Hepatocyte (in vitro differentiated cells): ENCODE data around the gene MASP1. TPM values are rescaled to one million over a fixed set of nuclear protein-coding genes. Genes with fewer than 3 reads are reported as not detected.

Source experiments
- DNase-seq: peaks from one replicate; pipeline ENCODE4 v3.0.0-alpha.2; 2016; ENCODE audit warnings: low spot score
- H2AFZ ChIP-seq: fragments of 200-600 bp; sonication (generic); 2 replicates; pipeline ENCODE4 v1.6.0; 2016; ENCODE audit warnings: antibody characterized with exemption, mild to moderate bottlenecking
- H3K27ac ChIP-seq: fragments of 200-600 bp; sonication (generic); 2 replicates; pipeline ENCODE4 v1.5.1; 2016; ENCODE audit warnings: mild to moderate bottlenecking
- H3K27me3 ChIP-seq: fragments of 200-600 bp; sonication (generic); 2 replicates; pipeline ENCODE4 v1.6.1; 2016
- H3K36me3 ChIP-seq: fragments of 200-600 bp; sonication (generic); replicated peaks from 2 replicates; pipeline ENCODE4 v1.5.1; 2016; ENCODE audit warnings: low read depth; ENCODE audit not compliant: insufficient read depth
- H3K4me1 ChIP-seq: fragments of 200-600 bp; sonication (generic); 2 replicates; pipeline ENCODE4 v1.5.1; 2016; ENCODE audit warnings: mild to moderate bottlenecking, moderate library complexity; ENCODE audit not compliant: insufficient read depth
- H3K4me2 ChIP-seq: fragments of 200-600 bp; sonication (generic); 2 replicates; pipeline ENCODE4 v1.6.0; 2016
- H3K4me3 ChIP-seq: fragments of 200-600 bp; sonication (generic); 2 replicates; pipeline ENCODE4 v1.5.1; 2016; ENCODE audit warnings: mild to moderate bottlenecking
- H3K79me2 ChIP-seq: fragments of 200-600 bp; sonication (generic); 2 replicates; pipeline ENCODE4 v1.6.0; 2017; ENCODE audit warnings: mild to moderate bottlenecking
- H3K9me2 ChIP-seq: fragments of 200-600 bp; sonication (generic); replicated peaks from 2 replicates; pipeline ENCODE4 v1.6.0; 2017; ENCODE audit warnings: mild to moderate bottlenecking; ENCODE audit not compliant: insufficient read depth
- H3K9me3 ChIP-seq: fragments of 200-600 bp; sonication (generic); 2 replicates; pipeline ENCODE4 v1.5.1; 2016; ENCODE audit warnings: low read depth, mild to moderate bottlenecking
- H4K20me1 ChIP-seq: fragments of 200-600 bp; sonication (generic); 2 replicates; pipeline ENCODE4 v1.6.0; 2016; ENCODE audit warnings: mild to moderate bottlenecking; ENCODE audit not compliant: insufficient read depth, poor library complexity, severe bottlenecking
- EZH2 ChIP-seq: fragments of 200-600 bp; sonication (generic); IDR thresholded peaks from 2 replicates; pipeline ENCODE4 v1.6.1; 2016; ENCODE audit warnings: antibody characterized with exemption, mild to moderate bottlenecking, borderline replicate concordance
- EZH2phosphoT487 ChIP-seq: fragments of 200-600 bp; sonication (generic); IDR thresholded peaks from one replicate; pipeline ENCODE4 v1.6.1; 2018; ENCODE audit warnings: antibody characterized with exemption, mild to moderate bottlenecking, low read depth, moderate library complexity; ENCODE audit not compliant: unreplicated experiment, severe bottlenecking
- WGBS: methylation state at CpG from one replicate; pipeline ENCODE4 v1.1.6; 2016; ENCODE audit warnings: low lambda C conversion rate; ENCODE audit errors: missing lambda C conversion rate; 5-methylcytosine and 5-hydroxymethylcytosine counted together
- polyA plus RNA-seq: library from polyadenylated mRNA; unstranded; fragments of >200 nt; fragmentation: Nextera tagmentation; extraction: Ambion mirVana; gene quantifications from 2 replicates; pipeline ENCODE4 v1.2.1, GENCODE V29; 2016
- total RNA-seq: library from RNA; depleted of rRNA; stranded (reverse); fragments of >200 nt; gene quantifications from 2 replicates; pipeline ENCODE4 v1.2.3, GENCODE V29; 2014
- TF ChIP-seq, protein P1 (sequence below): fragments of 200-600 bp; sonication (generic); IDR thresholded peaks from 2 replicates; pipeline ENCODE4 v1.5.1; 2016; ENCODE audit warnings: antibody characterized with exemption, mild to moderate bottlenecking; ENCODE audit not compliant: poor library complexity

MASP1 gene
- total and polyA plus RNA-seq, 2 experiments from 2014 or later, result 23.3 to 29.0 TPM

DNA sequence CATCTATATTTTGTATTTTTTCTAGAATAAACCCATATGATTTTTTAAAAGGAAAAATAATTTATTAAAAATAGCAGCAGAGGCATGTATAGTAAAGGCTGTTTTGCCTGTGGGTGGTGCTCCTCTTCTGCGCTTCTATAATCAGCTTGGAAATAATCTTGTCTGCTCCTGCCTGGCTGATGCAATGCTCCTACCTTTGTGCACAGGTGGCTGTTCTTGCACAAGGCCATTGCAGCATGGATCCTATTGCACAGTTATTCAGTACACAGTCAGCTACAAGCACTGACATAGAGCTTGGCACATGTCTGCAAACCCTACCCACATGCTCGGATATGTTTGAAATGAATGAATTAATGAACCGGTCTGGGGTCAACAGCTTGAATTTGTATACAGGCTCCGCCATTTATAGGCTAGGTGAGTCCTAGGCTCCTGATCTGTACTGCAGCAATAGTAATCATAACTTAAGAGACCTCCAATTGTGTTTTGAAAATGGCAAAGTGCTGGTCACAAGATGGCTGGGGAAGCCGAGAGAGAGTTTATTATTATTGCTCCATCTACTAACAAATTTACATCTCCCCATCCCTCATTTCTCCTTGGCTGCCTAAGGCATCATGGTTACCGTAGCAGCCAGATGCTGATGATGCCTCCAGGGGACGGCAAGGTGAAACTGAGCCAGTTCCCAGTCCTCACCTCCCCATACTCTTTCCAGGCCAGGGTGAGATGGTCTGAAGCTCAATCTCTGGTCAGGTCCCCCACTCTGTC is 94.8 kb downstream of the MASP1 start:
- no peak overlapping the region for H3K4me3 ChIP-seq
- no peaks in the 10 kb centered on the region for H3K9me2 ChIP-seq
- no peak for TF ChIP-seq EZH2phosphoT487
- no peak for TF ChIP-seq EZH2
- 85% methylated on average over 7 of the region's 7 CpGs for WGBS
- H4K20me1 ChIP-seq, result no peaks in the 10 kb centered on the region
- no peak overlapping the region for H3K27ac ChIP-seq
- H3K36me3 ChIP-seq, result no peaks in the 10 kb centered on the region
- H3K4me2 ChIP-seq, result no peak overlapping the region
- H3K27me3 ChIP-seq, result no peaks in the 10 kb centered on the region
- H3K79me2 ChIP-seq, result no peaks in the 10 kb centered on the region
- H3K9me3 ChIP-seq, result no peaks in the 10 kb centered on the region
- DNase-seq, result no peak
- H2AFZ ChIP-seq, result no peak overlapping the region
- H3K4me1 ChIP-seq, result no peaks in the 10 kb centered on the region

DNA sequence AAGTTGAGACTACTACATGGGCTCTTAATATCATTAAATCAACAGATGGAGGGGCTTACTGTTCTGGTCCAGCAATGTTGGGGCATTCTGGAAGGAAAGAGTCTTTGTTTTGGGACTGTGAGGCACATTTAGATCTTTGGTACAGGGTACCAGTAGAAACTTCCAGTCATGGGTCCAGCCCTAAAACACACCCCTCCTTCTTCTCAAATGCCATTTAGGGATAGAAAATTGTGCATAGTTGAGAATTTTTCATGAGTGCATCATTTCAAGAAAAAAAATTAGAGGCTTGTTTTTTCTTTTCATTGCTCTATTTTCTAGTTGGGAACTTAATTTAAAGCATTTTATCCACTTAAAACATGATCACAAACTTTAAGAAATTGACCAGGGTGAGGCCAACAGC is 98.4 kb downstream of the MASP1 start:
- Histone ChIP-seq H3K4me2 (no peak overlapping the region), H3K9me2 (no peaks in the 10 kb centered on the region), H2AFZ (no peak overlapping the region), H3K9me3 (no peaks in the 10 kb centered on the region), H4K20me1 (no peaks in the 10 kb centered on the region), H3K27ac (no peak overlapping the region), H3K4me3 (no peak overlapping the region), H3K4me1 (no peaks in the 10 kb centered on the region), H3K79me2 (no peaks in the 10 kb centered on the region), H3K27me3 (no peaks in the 10 kb centered on the region), H3K36me3 (no peaks in the 10 kb centered on the region)
- TF ChIP-seq, protein P1, sequence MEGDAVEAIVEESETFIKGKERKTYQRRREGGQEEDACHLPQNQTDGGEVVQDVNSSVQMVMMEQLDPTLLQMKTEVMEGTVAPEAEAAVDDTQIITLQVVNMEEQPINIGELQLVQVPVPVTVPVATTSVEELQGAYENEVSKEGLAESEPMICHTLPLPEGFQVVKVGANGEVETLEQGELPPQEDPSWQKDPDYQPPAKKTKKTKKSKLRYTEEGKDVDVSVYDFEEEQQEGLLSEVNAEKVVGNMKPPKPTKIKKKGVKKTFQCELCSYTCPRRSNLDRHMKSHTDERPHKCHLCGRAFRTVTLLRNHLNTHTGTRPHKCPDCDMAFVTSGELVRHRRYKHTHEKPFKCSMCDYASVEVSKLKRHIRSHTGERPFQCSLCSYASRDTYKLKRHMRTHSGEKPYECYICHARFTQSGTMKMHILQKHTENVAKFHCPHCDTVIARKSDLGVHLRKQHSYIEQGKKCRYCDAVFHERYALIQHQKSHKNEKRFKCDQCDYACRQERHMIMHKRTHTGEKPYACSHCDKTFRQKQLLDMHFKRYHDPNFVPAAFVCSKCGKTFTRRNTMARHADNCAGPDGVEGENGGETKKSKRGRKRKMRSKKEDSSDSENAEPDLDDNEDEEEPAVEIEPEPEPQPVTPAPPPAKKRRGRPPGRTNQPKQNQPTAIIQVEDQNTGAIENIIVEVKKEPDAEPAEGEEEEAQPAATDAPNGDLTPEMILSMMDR, result no peak
- TF ChIP-seq EZH2 (no peak), EZH2phosphoT487 (no peak)
- no peak for DNase-seq

DNA sequence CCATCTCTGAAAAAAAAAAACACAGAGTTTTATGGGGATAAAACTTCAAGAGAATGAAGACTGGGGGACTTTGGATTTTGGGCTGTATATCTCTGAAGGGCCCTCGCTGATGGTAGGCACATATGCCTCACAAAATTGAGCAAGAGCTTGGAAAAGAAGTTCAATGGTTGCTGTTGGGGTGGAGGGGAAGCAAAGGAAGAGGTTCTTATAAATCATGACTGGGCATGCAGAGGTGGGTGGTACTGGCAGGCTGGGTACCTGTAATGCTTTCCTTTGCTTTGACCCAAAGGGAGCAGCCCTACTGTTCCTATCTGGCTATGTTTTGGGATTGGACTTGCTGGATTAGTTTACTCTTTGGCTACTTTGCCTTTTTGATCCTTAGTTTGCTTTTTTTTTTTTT is 100.3 kb downstream of the MASP1 start:
- Histone ChIP-seq H2AFZ (no peak overlapping the region), H3K4me2 (no peak overlapping the region), H3K9me2 (no peaks in the 10 kb centered on the region), H3K36me3 (no peaks in the 10 kb centered on the region), H3K27ac (no peak overlapping the region), H4K20me1 (no peaks in the 10 kb centered on the region), H3K79me2 (no peaks in the 10 kb centered on the region), H3K27me3 (no peaks in the 10 kb centered on the region), H3K9me3 (no peaks in the 10 kb centered on the region), H3K4me1 (peaks cover 9% of the 10 kb centered on the region), H3K4me3 (no peak overlapping the region)
- DNase-seq, result no peak
- 88% methylated on average over 1 of the region's 1 CpG for WGBS
- TF ChIP-seq EZH2, result no peak
- TF ChIP-seq, protein P1, result no peak
- no peak for TF ChIP-seq EZH2phosphoT487

DNA sequence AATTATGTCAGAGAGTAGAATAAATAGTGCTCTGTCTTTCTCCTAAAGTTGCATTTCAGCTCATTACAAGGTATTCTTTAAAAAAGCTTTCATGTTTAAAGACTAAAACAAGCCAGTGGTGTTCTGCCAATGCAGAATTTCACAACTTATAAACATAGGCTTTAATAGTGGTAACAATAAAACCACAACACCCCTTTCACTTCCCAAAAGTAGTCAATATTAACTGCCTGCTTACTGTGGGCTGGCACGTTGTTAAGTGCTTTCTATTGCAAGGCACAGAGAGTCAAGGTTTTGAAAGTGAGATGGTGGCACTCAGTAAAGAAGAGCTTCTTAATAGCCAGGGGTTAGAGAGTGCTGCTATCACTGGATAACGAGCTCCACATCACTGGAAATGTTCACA is 102.6 kb downstream of the MASP1 start:
- no peak for DNase-seq
- Histone ChIP-seq H3K9me2 (no peaks in the 10 kb centered on the region), H3K4me2 (no peak overlapping the region), H3K27ac (no peak overlapping the region), H4K20me1 (no peaks in the 10 kb centered on the region), H3K9me3 (no peaks in the 10 kb centered on the region), H3K27me3 (no peaks in the 10 kb centered on the region), H3K4me3 (no peak overlapping the region), H2AFZ (no peak overlapping the region), H3K36me3 (no peaks in the 10 kb centered on the region), H3K4me1 (peaks cover 9% of the 10 kb centered on the region), H3K79me2 (no peaks in the 10 kb centered on the region)
- 57% methylated on average over 2 of the region's 2 CpGs for WGBS
- TF ChIP-seq EZH2phosphoT487, result no peak
- no peak for TF ChIP-seq EZH2
- TF ChIP-seq, protein P1, result no peak
